ENCODE measurements around the gene TEX26.

The TEX26 gene

GRCh38 chr13:30998136-30999088 lies 66.0 kb downstream of the TEX26 start:
- no peak overlapping the region for H3K4me3 ChIP-seq (ENCODE audit: low read depth, low read length)
- TF ChIP-seq CTCF (IDR thresholded peaks at IDR 0.05; ENCODE audit: low read depth, low read length, missing control alignments), result no peak
- DNase-seq (ENCODE audit: low read depth), result no peak

GRCh38 chr13:31000889-31001288 lies 68.4 kb downstream of the TEX26 start:
- DNase-seq (ENCODE audit: low read depth), result no peak
- H3K4me3 ChIP-seq (ENCODE audit: low read depth, low read length), result no peak overlapping the region
- no peak for TF ChIP-seq CTCF (IDR thresholded peaks at IDR 0.05; ENCODE audit: low read depth, low read length, missing control alignments)

GRCh38 chr13:31001647-31002046 lies 69.2 kb downstream of the TEX26 start:
- no peak for TF ChIP-seq CTCF (IDR thresholded peaks at IDR 0.05; ENCODE audit: low read depth, low read length, missing control alignments)
- DNase-seq (ENCODE audit: low read depth), result no peak
- no peak overlapping the region for H3K4me3 ChIP-seq (ENCODE audit: low read depth, low read length)

- no peak for DNase-seq (ENCODE audit: low read depth)
- no peak for TF ChIP-seq CTCF (IDR thresholded peaks at IDR 0.05; ENCODE audit: low read depth, low read length, missing control alignments)
Measured at GRCh38 chr13:31005066-31005465, 72.6 kb downstream of the TEX26 start.

GRCh38 chr13:31007417-31007816 lies 75.0 kb downstream of the TEX26 start:
- no peak overlapping the region for H3K4me3 ChIP-seq (ENCODE audit: low read depth, low read length)
- no peak for DNase-seq (ENCODE audit: low read depth)
- no peak for TF ChIP-seq CTCF (IDR thresholded peaks at IDR 0.05; ENCODE audit: low read depth, low read length, missing control alignments)

More at GRCh38 chr13:31005066-31005465, 72.6 kb downstream of the TEX26 start:
- no peak overlapping the region for H3K4me3 ChIP-seq (ENCODE audit: low read depth, low read length)

- H3K4me3 ChIP-seq (ENCODE audit: low read depth, low read length), result no peak overlapping the region
- no peak for TF ChIP-seq CTCF (IDR thresholded peaks at IDR 0.05; ENCODE audit: low read depth, low read length, missing control alignments)
- DNase-seq (ENCODE audit: low read depth), result no peak
Measured at GRCh38 chr13:31008400-31009115, 76.1 kb downstream of the TEX26 start.
